Lower leg skin (tissue), 3 donors: ENCODE data around the gene SLC34A3.

ENCODE experiments used
- CTCF ChIP-seq, 3 donors: fragments of 450-650 bp; IDR thresholded peaks; one replicate each; pipeline ENCODE4 v1.5.1; 2016; ENCODE audit warnings: antibody characterized with exemption in 3 of 3, mild to moderate bottlenecking in 3 of 3, moderate library complexity in 2 of 3
- POLR2A ChIP-seq, 2 donors: fragments of 450-650 bp; IDR thresholded peaks; one replicate each; pipeline ENCODE4 v1.6.1; 2016 to 2017; ENCODE audit warnings: antibody characterized with exemption in 2 of 2, mild to moderate bottlenecking in 1 of 2, moderate library complexity in 1 of 2

- no peak for TF ChIP-seq CTCF (IDR thresholded peaks at IDR 0.05)
- TF ChIP-seq POLR2A (IDR thresholded peaks at IDR 0.05): no peak
These were observed 9.1 kb upstream of the SLC34A3 start for GRCh38 chr9:137221506-137222111.
